Liver (tissue), 3 donors: Measurements from ENCODE around the gene BCL2.

Source experiments
- ATF3 ChIP-seq: IDR thresholded peaks from 2 replicates; pipeline ENCODE4 v1.6.1; 2016; ENCODE audit warnings: antibody characterized with exemption
- CTCF ChIP-seq: fragments of 150-350 bp; IDR thresholded peaks from 2 replicates; pipeline ENCODE4 v1.5.1; 2017; ENCODE audit warnings: improper control_type of control experiment, low read depth, low read length; ENCODE audit not compliant: missing input control
- EGR1 ChIP-seq, 2 donors: IDR thresholded peaks; 2 replicates each; pipeline ENCODE4 v1.6.1; 2016 to 2018; ENCODE audit warnings: antibody characterized with exemption in 2 of 2, low read depth in 2 of 2
- GABPA ChIP-seq, 2 donors: IDR thresholded peaks in 1 of 2; conservative IDR thresholded peaks in 1 of 2; 2 replicates each; pipeline ENCODE4 v1.6.1; 2016; ENCODE audit warnings: antibody characterized with exemption in 2 of 2, mild to moderate bottlenecking in 1 of 2, moderate library complexity in 1 of 2
- HNF4A ChIP-seq, 2 donors: conservative IDR thresholded peaks; 2 replicates each; pipeline ENCODE4 v1.6.1; 2016; ENCODE audit warnings: antibody characterized with exemption in 2 of 2, mild to moderate bottlenecking in 2 of 2
- HNF4G ChIP-seq: IDR thresholded peaks from 2 replicates; pipeline ENCODE4 v1.6.1; 2016; ENCODE audit warnings: antibody characterized with exemption
- JUND ChIP-seq, 2 donors: IDR thresholded peaks; 2 replicates each; pipeline ENCODE4 v1.6.1; 2016; ENCODE audit warnings: antibody characterized with exemption in 2 of 2
- MAX ChIP-seq: IDR thresholded peaks from 2 replicates; pipeline ENCODE4 v1.6.1; 2016; ENCODE audit warnings: antibody characterized with exemption
- NR2F2 ChIP-seq: IDR thresholded peaks from 2 replicates; pipeline ENCODE4 v1.6.1; 2016; ENCODE audit warnings: antibody characterized with exemption
- REST ChIP-seq: IDR thresholded peaks from 2 replicates; pipeline ENCODE4 v1.6.1; 2016; ENCODE audit warnings: antibody characterized with exemption, mild to moderate bottlenecking
- RXRA ChIP-seq, 2 donors: IDR thresholded peaks; 2 replicates each; pipeline ENCODE4 v1.6.1; 2017 to 2018; ENCODE audit warnings: antibody characterized with exemption in 2 of 2, mild to moderate bottlenecking in 1 of 2
- TAF1 ChIP-seq: conservative IDR thresholded peaks from 2 replicates; pipeline ENCODE4 v1.6.1; 2016; ENCODE audit warnings: antibody characterized with exemption, mild to moderate bottlenecking
- YY1 ChIP-seq: IDR thresholded peaks from 2 replicates; pipeline ENCODE4 v1.6.1; 2016; ENCODE audit warnings: antibody characterized with exemption, mild to moderate bottlenecking
- ZBTB33 ChIP-seq: IDR thresholded peaks from 2 replicates; pipeline ENCODE4 v1.6.1; 2016; ENCODE audit warnings: antibody characterized with exemption
- donor health status: healthy.
- donor health status: healthy.

GRCh38 chr18:63301434-63301833, 18.1 kb downstream of the BCL2 start:
- TF ChIP-seq EGR1 (IDR thresholded peaks at IDR 0.05; ENCODE audit: low read depth in 2 of 2) (no peak), CTCF (no peak), JUND (IDR thresholded peaks at IDR 0.05) (no peak), ATF3 (no peak), HNF4A (conservative IDR thresholded peaks at IDR 0.05) (no peak), NR2F2 (no peak), REST (no peak), HNF4G (no peak), YY1 (no peak), RXRA (IDR thresholded peaks at IDR 0.05) (no peak), ZBTB33 (no peak), GABPA (IDR thresholded peaks at IDR 0.05 in 1 of 2, conservative IDR thresholded peaks at IDR 0.05 in 1 of 2) (no peak), TAF1 (no peak), MAX (no peak)
